ENCODE measurements around the gene DGKD. TPM values are rescaled to one million over a fixed set of nuclear protein-coding genes. Genes with fewer than 3 reads are reported as not detected.

Gene DGKD
- total and polyA plus RNA-seq, 10 of the 15 experiments (the other 5 are each of a cell fraction or from before 2014, with no cell fraction given), result 2.7 to 81.9 (median 27.0) TPM

GRCh38 chr2:233342301-233342700 is 12.0 kb upstream of the DGKD start (continued):
- TF ChIP-seq ZBTB11 (CRISPR knock-in tag; IDR thresholded peaks at IDR 0.05), result no peak
- TF ChIP-seq FOS (IDR thresholded peaks at IDR 0.05; ENCODE audit: borderline replicate concordance, extremely low read depth, insufficient read length), result no peak
- TF ChIP-seq CBFB (IDR thresholded peaks at IDR 0.05; ENCODE audit: low read depth), result no peak
- no peak for TF ChIP-seq ASH2L (IDR thresholded peaks at IDR 0.05; ENCODE audit: borderline replicate concordance, low read depth)
- TF ChIP-seq, protein P1, sequence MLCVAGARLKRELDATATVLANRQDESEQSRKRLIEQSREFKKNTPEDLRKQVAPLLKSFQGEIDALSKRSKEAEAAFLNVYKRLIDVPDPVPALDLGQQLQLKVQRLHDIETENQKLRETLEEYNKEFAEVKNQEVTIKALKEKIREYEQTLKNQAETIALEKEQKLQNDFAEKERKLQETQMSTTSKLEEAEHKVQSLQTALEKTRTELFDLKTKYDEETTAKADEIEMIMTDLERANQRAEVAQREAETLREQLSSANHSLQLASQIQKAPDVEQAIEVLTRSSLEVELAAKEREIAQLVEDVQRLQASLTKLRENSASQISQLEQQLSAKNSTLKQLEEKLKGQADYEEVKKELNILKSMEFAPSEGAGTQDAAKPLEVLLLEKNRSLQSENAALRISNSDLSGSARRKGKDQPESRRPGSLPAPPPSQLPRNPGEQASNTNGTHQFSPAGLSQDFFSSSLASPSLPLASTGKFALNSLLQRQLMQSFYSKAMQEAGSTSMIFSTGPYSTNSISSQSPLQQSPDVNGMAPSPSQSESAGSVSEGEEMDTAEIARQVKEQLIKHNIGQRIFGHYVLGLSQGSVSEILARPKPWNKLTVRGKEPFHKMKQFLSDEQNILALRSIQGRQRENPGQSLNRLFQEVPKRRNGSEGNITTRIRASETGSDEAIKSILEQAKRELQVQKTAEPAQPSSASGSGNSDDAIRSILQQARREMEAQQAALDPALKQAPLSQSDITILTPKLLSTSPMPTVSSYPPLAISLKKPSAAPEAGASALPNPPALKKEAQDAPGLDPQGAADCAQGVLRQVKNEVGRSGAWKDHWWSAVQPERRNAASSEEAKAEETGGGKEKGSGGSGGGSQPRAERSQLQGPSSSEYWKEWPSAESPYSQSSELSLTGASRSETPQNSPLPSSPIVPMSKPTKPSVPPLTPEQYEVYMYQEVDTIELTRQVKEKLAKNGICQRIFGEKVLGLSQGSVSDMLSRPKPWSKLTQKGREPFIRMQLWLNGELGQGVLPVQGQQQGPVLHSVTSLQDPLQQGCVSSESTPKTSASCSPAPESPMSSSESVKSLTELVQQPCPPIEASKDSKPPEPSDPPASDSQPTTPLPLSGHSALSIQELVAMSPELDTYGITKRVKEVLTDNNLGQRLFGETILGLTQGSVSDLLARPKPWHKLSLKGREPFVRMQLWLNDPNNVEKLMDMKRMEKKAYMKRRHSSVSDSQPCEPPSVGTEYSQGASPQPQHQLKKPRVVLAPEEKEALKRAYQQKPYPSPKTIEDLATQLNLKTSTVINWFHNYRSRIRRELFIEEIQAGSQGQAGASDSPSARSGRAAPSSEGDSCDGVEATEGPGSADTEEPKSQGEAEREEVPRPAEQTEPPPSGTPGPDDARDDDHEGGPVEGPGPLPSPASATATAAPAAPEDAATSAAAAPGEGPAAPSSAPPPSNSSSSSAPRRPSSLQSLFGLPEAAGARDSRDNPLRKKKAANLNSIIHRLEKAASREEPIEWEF (IDR thresholded peaks at IDR 0.05; ENCODE audit: insufficient replicate concordance, low read depth, low read length), result no peak
